ENCODE data around the gene FNDC11.
"Not testable (repeated sequence)": the region's sequence is repeated elsewhere in the genome, so short reads cannot be mapped to it uniquely, and the experiment has no call there.

Gene FNDC11, protein sequence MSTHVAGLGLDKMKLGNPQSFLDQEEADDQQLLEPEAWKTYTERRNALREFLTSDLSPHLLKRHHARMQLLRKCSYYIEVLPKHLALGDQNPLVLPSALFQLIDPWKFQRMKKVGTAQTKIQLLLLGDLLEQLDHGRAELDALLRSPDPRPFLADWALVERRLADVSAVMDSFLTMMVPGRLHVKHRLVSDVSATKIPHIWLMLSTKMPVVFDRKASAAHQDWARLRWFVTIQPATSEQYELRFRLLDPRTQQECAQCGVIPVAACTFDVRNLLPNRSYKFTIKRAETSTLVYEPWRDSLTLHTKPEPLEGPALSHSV

DNA sequence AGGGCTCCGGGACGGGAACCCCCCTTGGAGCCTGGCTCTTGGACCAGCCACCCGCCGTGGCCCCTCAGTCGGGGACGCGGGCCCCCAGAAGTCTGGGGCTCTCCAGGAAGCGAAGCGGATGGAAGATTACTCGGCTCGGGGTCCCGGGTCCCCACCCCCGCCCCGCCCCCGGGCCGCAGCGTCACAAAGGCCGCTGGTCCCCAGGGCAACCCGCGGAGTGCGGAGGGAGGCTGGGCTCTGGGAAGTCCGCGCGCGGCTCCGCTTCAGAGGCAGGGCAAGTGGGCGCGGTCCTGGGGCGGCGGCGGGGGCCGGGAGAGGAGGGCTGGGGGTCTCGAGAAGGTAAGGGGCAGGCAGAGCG, at the start of gene FNDC11:
FNDC11 (plus strand) TSS at position 227 of the 358 bp plus-strand sequence. CDS start 1,505 bp downstream, outside the sequence.
- no peak for DNase-seq

DNA sequence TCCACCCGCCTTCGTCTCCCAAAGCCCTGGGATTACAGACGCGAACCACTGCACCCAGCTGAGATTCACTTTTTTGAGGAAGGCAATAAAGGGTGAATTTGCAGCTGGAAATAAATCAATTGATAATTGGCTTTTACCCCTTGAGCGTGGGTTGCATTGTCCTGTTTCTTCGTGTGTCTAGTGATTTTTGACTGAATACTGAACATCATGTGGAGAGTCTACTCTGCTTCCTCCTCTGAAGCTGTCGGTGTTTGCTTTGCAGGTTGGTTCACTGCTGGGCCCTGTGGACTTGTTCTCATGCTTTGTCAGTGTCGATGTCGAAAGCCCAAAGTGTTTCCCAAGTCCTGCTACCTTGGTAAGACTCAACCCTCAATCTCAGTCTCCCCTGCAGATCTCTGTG, 49.3 kb upstream of the FNDC11 start:
- no peak for DNase-seq

DNA sequence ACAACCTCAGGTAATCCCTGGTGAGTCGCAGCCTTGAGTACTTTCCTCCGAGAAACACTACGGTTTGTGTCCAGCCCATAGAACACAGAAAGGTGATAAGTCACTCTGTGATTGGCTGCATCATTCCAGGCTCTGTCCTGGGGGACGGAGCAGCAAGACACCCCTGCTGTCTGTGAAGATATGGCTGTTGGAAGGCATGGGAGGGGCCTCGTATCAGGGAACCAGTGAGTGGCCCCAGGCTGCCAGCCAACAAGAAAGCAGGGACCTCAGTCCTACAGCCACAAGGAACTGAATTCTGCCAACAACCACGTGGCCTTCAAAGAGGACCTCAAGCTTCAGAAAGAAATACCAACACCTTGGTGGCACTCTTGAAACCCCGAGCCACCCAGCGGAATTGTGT, 48.7 kb upstream of the FNDC11 start:
- DNase-seq: no peak

DNA sequence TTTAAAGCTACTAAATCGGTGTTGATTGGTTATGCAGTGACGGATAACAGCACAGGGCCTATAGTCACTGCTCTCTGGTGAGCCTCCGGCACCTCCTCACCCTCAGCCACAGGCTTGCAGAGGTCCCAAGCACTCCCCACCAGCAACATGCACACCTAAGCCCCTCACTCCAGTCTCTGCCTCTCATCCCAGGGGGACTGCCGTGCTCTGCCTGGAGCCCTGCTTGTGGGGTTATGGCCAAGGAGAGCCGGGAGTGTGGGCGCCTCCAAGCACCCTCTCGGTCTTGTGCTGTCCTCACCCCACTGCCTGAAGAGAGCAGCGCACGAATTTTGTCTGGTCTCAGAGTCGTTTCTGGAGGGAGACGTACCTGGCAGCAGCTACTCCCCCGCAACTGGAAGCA, 48.2 kb upstream of the FNDC11 start:
- no peak for DNase-seq

DNA sequence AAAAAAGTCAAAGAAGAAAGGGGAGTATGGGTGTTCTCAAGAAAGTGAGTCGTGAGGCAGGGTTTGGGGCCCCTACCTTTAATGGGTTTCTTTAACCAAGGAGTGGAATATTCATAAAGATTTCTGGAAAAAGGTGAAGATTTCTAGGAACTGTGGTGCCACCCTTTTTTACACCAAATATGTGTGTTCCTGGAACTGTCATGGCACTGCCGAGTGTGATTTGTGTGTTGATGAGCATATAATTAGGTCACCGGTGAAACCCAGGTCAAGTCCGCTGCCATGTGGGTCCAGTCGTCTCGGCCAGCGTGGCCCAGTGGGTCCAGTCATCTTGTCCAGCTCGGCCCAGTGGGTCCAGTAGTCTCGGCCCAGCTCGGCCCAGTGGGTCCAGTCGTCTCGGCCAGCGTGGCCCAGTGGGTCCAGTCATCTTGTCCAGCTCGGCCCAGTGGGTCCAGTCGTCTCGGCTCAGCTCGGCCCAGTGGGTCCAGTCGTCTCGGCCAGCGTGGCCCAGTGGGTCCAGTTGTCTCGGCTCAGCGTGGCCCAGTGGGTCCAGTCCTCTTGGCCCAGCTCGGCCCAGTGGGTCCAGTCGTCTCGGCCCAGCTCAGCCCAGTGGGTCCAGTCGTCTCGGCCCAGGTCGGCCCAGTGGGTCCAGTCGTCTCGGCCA, 46.7 kb upstream of the FNDC11 start:
- DNase-seq: no peak

DNA sequence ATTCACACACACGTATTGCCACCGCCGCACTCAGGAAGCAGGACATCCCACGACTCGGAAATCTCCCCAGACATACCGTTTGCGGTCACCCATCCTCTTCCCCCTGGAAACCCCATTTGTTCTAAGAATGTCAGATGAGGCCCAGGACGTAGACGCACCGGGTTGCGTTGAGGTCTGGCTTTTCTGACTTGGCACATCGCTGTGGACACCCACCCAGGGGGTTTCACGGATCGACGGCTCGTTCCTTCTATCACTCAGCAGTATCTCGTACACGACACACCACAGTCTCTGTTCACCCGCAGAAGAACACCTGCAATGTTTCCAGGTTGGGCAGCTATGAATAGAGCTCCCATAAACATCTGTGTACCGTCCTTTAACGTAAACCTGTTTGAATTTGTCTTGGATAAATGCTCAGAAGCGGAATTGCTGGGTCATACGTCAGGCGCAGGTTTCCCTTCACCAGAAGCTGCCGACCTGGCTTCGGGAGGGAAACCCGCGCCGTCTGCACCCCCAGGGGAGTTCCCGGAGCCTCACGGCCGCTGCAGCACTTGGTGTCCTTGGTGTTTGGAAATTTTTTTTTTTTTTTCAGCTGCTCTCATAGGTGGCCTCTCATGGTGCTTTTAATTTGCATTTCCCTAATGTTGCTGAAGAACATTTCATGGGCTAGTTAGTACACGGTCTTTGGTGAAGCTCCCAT, 45.7 kb upstream of the FNDC11 start:
- no peak for DNase-seq

DNA sequence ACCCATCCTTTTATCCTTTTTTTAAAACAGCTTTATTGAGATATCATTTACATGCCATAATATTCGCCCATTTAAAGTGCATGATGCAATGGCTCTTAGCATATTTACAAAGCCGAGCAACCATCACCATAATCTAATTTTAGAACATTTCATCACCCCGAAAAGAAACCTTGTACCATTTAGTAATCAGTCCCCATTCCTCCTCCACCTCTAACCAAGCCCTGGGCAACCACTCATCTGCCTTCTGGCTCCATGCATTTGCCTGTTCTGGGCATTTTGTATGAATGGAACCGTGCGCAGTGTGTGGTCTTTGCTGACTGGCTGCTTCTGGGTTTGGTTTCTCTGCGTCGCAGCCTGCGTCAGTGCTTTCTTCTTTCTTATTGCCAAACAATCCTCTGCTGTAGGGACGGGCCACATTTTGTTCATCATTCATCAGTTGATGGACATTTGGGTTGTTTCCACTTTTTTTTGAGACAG, 44.8 kb upstream of the FNDC11 start:
- no peak for DNase-seq

DNA sequence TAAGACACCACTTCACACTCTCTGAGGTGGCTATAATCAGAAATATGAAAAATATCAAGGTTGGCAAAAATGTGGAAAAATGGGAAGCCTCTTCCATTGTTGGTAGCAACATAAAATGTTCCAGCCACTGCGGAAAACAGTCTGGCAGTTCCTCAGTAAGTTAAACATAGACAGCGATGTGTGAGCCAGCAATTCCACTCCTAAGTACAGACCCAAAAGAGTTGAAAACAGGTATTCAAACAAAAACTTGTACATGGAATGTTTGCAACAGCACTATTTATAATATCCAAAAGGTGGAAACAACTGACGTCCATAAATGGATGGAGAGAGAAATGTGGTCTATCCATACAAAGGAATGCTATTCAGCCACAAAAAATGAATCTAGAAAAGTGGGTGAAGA, 40.8 kb upstream of the FNDC11 start:
- no peak for DNase-seq

DNA sequence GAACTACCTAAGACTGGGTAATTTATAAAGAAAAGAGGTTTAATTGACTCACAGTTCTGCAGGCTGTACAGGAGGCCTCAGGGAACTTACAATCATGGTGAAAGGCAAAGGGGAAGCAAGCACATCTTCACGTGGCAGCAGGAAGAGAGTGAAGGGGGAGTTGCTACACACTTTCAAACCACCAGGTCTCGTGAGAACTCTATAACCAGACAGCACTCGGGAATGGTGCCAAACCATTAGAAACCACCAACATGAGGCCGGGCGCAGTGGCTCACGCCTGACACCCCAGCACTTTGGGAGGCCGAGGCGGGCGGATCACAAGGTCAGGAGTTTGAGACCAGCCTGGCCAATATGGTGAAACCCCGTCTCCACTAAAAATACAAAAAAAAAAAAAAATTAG, 39.4 kb upstream of the FNDC11 start:
- DNase-seq: not testable (repeated sequence)

DNA sequence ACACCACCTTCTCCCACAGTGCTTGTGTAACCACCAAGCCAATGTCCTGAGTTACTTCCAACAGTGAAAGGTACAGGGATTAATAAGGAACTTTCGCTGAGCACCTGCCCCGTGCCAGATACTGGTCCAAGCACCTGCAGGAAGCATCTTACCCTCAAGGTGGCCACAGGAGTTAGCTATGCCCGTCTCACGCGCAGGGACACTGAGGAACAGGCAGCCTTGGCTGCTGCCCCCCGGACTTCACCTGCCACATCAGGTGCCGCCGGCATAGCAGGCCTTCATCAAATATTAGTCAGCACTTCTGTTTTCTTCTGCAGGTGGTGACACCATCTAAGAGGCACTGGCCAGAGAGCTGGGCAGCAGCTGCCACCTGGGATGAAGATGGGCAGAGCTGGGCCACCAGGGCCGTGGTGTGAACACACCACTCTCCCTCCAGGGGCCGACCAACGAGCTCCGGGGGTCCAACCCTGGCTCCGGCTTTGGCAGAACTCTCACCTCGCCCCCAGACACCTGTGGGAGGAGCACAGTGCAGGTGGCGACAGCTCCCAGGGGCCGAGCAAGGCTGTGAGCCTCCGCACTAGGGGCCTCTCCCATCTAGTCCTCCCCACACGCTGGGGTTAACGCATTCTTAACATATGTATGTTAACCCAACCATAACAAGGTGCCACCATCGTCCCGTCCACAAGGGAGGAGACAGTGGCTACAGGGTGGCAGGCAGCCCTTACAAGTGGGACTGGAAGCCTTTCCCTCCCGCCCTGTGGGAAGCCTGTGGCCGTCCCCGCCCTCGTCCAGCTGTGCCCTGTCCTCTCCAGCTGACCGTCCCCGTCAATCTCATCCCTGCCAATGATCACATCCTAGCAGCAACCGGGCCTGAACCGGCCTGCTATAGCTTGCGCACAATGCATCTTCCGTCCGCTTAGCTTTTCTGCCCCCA, 36.3 kb upstream of the FNDC11 start:
- no peak for DNase-seq

DNA sequence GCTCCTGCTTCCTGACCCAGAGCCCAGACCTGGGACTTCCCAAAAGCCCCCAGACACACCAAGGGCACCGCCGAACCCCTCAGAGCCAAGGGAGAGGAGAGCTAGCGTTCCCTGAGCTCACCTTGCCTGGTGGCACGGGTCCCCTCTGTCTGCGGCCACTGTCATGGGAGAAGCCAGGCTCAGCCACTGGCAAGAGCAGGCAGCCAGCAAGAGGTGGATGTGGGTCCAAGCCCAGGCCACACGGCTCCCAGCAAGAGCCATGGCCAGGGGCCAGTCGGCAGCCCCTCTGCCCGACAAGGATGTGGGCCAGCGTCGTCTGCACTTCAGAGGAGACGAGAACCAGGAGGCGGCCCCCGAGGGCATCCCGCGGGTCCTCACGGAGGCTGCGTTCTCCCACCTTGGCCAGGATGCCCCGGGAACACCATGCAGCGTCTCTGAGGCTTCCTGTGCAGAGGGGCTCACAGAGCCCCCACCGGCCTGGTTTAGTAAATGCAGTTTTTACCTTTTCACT, 35.6 kb upstream of the FNDC11 start:
- DNase-seq: no peak

DNA sequence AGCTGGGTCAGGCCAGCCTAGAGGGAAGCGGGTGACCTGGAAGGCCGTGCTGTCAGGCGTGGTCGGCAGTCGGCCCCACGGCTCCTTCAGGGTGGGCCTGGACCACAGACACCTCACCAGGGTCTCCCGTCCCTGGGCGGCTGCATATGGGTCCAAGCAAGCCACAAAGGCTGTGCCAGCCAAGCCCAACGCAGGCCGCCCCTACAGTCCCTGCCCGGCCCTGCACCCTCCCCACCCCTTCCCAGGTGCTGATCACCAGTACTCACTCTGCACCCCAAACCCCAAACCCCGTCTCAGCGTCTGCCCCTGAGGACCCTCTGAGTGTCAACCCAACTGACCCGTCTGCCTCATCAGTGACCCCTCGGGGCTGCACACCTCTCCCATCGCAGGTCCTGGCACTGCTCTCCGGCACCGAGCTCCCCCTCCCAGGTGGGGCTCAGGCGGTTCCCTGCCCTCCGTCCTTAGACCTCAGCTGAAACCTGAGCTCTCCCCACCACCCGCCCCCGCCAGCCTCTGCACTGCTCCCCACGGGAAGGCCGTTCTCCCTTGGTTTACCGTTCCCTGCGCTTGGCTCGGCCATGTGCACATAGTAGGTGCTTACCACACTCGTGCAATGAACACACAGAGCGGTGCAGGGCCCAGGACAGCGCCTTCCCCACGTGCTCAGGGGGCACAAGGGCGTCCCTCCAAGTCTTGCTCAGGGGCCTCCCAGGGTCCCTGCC, 34.9 kb upstream of the FNDC11 start:
- no peak for DNase-seq

DNA sequence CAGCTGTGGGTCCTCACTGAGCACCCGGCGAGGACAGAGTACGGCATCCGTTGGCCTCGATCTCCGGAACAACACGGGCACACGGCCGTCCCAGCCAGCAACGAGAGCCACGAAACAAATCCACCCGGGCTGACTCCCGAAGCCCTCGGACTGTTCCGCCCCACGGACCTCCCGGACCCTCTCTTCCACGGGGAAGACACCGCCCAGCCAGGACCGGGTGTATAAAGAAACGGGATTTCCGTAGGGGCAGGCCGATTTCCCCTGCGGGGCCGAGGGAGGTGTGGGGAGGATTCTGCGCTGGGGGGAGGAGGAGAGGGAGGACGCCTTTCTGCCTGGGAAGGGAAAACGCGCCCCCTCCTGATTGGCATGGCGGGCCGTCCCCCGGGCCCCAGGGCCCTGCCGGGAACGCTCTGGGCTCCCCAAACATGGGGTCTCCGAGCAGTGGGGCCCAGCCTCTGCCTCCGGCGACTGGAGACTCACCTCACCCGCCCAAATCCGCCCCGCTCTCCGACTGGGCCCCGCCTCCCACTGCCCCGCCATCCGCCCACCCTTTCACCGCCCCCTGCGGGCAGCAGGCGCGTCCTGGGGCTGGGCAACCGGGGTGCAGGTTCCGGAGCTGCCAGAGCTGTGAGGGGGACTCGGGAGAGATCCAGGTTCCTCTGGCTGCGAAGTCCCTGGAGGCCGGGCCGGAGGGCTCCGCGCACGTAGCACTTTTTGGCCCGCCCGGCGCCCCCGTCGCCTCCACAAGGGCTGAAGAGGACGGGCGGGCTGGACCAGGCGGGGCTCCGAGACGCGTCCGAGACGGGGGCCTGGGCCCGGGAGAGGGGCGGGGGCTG, 34.1 kb upstream of the FNDC11 start:
- DNase-seq: peak; percentile 64

DNA sequence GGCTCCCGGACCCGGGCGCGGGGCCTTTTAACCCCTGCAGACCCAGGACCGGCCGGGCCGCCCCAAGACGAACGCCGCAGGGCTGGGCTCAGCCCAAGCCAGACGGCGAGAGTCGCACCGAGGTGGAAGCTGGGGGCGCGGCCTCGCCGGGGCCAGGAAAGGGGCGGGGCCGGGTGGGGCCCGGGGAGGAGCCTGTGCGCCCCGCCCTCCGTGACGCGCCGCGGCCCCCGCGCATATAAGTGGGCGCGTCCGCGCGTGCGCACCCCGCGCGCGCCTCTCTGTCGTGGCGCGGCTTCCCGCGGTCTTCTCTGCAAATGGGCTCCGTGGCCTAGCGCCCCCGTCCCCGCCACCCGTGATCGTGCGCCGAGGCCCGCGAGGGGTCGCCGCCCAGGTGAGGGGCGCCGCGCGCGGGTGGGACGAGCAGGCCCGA, 33.4 kb upstream of the FNDC11 start, which contains the start of gene PPDPF:
PPDPF (plus strand) TSS at position 262 of the 430 bp plus-strand sequence. CDS start 544 bp downstream, outside the sequence.
- DNase-seq: peak; percentile 80

DNA sequence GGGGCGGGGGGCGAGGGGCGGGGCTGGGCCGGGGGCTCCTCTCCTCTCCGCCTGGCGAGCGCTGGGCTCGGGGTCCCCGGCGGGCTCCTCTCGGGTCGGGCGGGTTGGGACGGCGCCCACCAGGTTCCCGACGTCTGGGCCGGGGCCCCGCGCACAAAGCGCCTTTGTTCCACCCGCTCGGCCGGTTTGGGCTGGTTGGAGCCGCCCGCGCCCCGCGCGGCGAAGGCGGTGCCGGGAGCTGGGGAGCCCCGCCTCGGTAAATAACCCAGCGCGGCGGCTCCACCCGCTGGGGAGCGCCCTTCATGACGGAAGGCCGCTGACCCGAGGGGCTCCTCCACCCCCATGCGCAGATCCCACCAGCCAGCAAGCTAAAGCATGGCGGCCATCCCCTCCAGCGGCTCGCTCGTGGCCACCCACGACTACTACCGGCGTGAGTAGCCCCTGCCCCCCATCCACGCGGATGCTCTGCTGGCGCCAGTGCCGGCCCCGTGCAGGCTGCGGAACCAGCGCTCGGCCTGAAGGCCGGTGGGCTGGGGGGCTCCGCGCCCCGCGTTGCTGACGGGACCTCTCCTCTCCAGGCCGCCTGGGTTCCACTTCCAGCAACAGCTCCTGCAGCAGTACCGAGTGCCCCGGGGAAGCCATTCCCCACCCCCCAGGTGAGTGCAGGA, 32.9 kb upstream of the FNDC11 start:
- peak; percentile 60 for DNase-seq

DNA sequence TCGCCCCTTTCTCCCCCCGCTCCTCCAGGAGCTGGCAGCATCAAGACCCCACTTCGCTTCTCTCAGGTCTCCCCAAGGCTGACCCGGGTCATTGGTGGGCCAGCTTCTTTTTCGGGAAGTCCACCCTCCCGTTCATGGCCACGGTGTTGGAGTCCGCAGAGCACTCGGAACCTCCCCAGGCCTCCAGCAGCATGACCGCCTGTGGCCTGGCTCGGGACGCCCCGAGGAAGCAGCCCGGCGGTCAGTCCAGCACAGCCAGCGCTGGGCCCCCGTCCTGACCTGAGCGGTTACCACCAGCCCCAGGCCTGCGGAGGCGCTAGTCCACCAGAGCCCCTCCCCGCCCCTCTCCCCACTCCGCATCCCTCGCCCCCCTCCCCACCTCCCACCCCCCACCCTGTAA, 32.4 kb upstream of the FNDC11 start:
- no peak for DNase-seq

DNA sequence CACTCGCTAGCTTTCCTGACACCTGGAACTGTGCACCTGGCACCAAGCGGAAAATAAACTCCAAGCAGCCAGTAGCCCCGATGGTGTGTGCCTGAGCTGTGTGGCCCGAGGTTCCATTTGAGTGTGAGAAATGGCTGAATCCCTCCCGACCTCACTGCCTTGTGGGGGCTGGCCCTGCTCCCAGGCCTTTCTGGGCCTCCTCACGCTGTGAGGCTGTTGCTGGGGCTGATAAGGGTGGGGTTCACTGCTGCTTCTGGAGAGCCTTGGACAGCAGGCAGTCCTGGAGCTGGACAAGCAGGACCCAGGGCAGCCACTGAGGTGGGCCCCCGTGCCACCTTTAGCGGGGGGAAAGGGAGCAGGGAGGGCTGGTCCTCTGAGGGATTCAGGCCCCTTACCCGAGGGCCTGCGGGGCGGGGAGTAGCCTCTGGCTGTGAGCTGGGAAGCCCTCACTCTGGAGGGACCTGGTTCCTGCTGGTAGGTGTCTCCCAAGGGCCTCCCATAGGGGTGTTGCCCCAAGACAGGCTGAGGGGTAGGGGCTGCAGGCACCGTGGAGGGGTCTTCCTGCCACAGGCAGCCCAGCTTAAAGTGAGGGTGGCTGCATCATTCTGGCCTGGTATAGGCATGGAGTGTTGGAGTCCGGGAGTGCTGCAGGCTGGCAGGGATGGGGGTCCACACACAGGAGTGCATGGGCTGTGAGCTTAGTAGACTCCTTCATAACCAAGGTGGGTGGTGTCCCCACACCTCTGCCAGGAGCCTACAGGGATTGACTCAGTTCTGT, 31.7 kb upstream of the FNDC11 start:
- DNase-seq: no peak

DNA sequence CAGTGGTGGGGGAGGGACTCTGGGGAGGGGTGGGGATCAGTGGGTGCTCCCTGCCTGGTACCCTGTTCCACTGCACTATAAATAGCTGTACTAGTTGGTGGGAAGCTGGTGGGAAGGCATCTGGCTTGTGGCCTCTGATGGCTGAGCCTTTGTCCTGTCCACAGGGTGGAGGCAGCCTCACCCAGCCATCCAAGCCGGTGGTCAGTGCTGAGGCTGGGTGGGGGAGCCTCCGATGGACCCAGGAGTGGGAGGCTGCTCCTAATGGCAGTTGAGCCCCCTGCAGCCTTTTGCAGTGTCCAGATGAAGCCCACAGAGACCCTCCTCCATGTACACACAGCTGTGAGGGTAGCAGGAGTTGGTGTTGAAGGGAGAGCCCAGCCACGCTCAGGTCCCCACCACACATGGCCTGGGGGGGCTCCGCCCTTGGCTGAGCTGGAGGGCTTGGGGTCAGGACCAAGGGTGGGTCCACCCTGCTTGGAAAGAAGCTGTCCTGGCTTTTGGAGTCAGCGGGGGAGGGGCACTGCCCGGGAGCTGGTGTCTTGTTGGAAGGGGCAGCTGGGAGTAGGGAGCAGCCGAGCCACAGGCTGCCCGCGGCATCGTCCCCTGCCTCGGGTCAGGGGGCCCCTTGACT, 30.9 kb upstream of the FNDC11 start:
- no peak for DNase-seq

DNA sequence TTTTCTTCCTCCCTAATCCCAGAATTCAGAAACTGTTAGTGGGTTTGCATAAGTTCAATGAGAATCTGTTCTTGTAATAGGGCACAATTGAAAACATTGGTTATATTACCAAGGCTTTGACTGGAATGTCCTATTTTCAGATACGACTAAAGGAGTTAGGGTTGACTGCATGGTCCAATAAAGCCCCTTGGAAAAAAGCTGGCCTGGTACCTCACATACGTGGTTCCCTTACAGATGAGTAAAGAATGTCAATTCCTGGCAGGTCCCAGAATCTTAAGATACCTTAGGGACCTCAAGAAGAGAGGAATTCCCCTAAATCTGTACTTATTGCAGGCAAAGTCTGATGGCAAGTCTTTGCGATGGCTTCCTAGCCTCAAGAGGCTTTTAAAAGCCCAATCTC, 28.8 kb upstream of the FNDC11 start:
- DNase-seq: no peak

Measured in activated effector memory CD4-positive, alpha-beta T cell treated with Interleukin-2 at 50 U/mL for 16 hours (primary cell).